Measurements from ENCODE around the gene EHHADH.

DNA sequence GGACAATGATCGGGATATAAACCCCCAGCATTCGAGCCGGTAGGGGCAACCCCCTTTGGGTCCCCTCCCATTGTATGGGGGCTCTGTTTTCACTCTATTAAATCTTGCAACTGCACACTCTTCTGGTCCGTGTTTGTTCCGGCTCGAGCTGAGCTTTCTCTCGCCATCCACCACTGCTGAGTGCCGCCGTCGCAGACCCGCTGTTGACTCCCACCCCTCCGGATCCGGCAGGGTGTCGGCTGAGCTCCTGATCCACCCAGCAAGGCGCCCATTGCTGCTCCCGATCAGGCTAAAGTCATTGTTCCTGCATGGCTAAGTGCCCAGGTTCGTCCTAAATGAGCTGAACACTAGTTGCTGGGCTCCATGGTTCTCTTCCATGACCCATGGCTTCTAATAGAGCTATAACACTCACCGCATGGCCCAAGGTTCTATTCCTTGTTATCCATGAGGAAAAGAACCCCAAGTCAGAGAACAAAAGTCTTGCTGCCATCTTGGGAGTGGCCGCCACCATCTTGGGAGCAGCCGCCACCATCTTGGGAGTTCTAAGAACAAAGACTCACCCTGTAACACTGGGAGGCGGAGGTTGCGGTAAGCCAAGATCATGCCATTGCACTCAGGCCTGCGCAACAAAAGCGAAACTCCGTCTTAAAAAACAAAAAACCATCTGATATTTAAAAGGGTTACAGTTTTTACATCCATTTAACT is 11.2 kb upstream of the EHHADH start:
- TF ChIP-seq POLR2A (IDR thresholded peaks at IDR 0.05; ENCODE audit: low read length) (no peak), GATA1 (IDR thresholded peaks at IDR 0.05; ENCODE audit: low read depth, low read length) (no peak)
